Skeletal muscle cell (primary cell): ENCODE measurements around the gene HDAC1.
A peak's percentile ranks its signal among the peaks of the same experiment; 100 is the strongest.
"Not testable (repeated sequence)": the region's sequence is repeated elsewhere in the genome, so short reads cannot be mapped to it uniquely, and the experiment has no call there.

Source experiments
- DNase-seq: peaks from one replicate; pipeline ENCODE4 v3.0.0-alpha.2; 2010; ENCODE audit warnings: low read depth
- H3K4me3 ChIP-seq: 2 replicates; pipeline ENCODE4 v1.5.1; 2011; ENCODE audit warnings: low read depth, mild to moderate bottlenecking, control low read depth, low read length, moderate library complexity

Gene HDAC1

DNA sequence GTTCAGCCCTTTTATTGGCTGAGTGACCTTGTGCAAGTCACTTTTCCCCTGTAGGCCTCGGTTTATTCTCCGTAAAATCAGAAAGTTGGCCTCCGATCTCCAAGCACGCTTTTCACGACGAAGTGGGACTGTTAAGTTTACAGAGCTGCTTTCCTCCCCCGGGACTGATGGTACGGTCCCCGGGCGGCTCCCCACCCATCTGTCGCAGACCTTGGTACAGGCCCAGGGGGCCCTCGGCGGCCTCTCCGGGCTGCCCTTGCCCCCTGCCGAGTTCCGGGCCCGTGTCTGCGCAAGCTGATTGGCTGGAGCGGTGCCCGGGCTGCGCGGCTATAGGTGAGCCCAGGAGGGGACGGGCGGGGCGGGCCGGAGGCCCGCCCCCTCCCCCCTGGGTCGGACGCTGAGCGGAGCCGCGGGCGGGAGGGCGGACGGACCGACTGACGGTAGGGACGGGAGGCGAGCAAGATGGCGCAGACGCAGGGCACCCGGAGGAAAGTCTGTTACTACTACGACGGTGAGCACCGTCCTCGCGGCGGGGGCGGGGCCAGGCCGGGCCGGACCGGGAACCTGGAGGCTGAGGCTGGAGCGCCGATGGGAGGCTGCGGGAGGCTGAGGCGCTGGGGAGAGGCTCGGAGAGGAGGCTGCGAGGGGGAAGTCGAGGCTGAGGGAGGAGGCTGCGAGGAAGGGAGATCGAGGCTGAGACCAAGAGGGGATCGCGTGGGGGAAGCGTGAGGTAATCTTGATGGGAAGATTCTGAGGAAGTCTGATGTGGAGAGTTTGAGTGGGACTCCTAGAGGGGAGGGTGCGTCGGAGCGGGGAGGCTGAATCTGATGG, at the start of gene HDAC1:
TSS of gene HDAC1 (plus strand) at position 376 of the 831 bp plus-strand sequence. CDS start at position 463, 87 bp downstream.
- H3K4me3 ChIP-seq: peak within 1 kb of the TSS; percentile 81
- DNase-seq: peak; percentile 61

DNA sequence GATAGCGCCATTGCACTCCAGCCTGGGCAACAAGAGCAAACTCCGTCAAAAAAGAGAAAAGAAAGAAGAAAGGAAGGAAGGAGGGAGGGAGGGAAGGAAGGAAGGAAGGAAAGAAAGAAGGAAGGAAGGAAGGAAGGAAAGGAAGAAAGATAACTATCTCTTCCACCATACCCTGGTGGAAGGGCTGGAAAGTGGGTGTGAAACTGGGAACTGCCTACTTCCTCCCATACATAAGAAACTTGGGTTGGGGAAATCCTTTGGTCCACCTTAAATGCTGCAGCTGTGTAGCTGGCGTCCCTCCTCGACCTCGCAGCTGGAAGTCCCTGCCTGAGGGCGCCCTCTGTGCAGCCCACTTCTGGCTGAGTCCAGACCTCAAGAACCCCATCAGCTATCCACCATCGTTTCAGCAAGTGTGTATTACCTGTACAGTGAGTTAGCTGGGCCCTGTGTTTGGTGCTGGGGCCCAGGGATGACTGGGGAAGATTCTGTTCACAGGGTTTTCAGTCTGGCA, 49.5 kb upstream of the HDAC1 start:
- no peak overlapping the region for H3K4me3 ChIP-seq
- no peak for DNase-seq

DNA sequence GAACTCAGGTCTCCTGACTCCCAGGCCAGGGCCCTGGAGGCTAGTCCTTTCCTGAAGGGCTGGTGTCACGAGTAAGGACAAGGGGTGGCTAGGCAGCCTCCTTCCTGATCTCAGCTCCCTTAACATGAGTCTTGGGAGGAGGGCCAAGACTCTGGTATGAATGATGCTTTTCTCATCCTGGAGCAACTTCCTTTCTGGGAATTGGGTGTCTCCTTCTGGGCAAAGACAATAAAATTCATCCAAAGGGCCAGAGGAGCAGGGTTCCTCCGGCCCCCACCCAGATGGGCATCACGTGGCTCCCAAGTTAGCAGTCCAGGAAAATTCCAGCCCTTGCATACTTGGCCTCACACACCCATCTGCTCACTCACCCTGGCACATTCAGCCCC, 45.0 kb upstream of the HDAC1 start, which contains the start of gene FAM167B:
TSS of gene FAM167B (plus strand) at position 335 of the 386 bp plus-strand sequence. CDS start 200 bp downstream, outside the sequence.
- DNase-seq: peak; percentile 28

DNA sequence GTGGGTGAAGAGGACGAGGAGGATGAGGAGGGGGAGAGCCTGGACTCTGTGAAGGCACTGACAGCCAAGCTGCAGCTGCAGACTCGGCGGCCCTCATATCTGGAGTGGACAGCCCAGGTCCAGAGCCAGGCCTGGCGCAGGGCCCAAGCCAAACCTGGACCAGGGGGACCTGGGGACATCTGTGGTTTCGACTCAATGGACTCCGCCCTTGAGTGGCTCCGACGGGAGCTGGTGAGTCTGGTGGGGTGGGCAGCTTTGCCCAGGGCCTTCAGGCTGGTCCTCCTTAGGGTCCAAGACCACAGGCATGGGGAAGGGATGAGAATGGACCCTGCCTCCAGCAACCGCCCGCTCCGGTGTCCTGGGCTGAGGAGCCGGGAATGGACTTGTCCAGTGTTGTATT, 44.4 kb upstream of the HDAC1 start:
- no peak overlapping the region for H3K4me3 ChIP-seq
- DNase-seq: no peak

More for the DNA sequence above, 45.0 kb upstream of the HDAC1 start, which contains the start of gene FAM167B:
- no peak within 1 kb of the TSS for H3K4me3 ChIP-seq

DNA sequence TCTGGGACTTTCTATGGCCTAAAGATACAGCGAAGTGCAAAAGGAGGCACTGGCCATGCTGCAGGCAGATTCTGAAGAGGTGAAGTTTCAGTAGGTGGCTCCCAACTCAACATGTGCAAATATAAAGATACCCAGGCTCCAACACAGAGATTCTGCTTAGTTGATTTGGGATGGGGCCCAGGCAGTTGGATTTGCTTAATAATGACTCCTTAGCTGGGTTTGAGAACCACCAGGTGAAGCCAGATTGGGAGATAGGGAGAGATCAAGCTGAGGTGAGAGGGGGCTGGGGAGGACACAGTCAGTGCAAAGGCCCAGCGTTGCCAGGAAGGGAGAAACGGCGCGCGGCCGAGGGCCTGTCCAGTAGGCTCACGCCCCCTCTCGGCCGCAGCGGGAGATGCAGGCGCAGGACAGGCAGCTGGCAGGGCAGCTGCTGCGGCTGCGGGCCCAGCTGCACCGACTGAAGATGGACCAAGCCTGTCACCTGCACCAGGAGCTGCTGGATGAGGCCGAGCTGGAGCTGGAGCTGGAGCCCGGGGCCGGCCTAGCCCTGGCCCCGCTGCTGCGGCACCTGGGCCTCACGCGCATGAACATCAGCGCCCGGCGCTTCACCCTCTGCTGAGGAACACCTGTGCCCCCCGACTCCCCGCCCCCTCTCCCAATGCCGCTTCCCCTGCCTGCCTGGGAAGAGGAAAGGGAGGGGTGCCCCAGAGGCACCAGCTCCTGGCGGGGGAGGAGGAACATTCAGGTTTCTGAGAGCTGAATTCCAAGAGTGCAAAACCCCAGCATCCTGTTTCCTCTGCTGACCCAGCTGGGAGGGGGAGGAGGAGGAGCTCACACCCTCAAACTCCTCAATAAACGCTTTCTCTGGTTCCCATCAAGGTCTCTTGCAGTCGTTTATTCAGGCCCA, 43.6 kb upstream of the HDAC1 start:
- no peak for DNase-seq
- H3K4me3 ChIP-seq: no peak overlapping the region

DNA sequence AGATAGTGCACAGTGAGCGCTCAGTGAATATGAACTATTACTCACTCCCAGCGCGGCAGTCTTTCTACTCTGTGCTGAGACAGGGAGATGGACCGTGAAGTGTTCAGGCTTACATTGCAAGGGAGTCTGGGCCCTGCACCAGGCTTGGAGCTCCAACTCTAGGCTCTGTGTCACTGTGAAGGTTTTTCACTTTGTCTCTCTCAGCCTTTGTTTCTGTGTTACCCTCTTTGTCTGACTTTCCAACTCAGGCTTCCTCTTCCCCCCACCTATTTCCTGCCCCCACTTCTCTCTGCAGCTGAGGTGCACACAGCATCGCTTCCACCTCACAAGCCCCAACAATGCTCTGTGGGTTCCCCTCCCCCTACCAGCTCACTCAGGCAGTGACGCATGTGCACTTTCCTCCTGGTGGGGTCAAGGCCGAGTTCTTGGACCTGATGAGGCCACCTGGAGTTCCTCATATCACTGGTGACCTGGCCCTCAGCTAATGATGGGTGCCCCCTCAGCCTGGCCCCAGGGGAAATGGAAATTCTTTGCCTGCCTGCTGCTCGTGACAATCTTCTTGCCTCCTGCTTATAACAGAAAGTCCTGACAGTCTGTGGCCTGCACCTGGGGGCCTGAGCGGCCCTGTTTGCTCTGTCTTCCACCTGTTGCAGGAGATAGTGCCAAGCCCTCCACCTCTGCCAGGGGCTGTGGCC, 41.9 kb upstream of the HDAC1 start:
- no peak overlapping the region for H3K4me3 ChIP-seq
- no peak for DNase-seq

DNA sequence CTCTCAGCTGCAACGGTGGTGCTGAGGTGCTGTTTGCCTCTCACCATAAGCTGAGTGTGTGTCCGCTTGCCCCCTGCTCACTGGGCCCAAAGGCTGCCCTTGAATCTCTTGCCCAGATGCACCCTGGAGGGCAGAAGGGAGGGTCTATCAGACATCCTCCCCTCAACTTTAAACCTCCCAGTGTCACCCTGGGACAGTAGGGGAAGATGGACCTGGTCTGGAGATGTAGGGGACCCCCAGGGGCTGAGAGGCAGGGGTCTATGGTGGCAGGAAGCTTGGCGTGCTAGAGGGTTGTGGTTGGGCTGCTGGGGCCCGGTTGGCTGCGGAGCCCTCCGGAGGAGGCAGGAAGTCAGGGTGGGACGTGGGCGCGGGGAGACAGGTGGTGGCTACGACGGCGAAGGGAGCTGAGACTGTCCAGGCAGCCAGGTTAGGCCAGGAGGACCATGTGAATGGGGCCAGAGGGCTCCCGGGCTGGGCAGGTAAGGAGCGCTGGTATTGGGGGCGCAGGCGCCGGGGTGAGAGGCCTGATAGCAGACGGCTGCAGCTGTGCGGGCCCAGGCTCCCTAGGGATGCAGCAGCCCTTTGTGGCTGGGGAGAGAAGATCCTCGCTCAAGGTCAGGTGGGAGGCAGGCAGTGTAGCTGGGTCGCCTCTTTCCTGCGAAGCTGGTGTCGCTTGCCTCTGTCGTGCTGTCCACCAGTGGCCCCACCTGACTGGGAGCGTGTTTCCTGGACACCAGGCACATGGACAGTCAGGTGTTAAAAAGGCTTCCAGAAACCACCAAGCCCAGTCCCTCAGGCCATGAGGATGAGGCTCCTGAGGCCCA, 40.8 kb upstream of the HDAC1 start, which contains the start of gene LCK:
TSS of gene LCK (plus strand) at position 373 of the 824 bp plus-strand sequence. CDS start 23,065 bp downstream, outside the sequence.
- DNase-seq: no peak
- H3K4me3 ChIP-seq: no peak within 1 kb of the TSS

DNA sequence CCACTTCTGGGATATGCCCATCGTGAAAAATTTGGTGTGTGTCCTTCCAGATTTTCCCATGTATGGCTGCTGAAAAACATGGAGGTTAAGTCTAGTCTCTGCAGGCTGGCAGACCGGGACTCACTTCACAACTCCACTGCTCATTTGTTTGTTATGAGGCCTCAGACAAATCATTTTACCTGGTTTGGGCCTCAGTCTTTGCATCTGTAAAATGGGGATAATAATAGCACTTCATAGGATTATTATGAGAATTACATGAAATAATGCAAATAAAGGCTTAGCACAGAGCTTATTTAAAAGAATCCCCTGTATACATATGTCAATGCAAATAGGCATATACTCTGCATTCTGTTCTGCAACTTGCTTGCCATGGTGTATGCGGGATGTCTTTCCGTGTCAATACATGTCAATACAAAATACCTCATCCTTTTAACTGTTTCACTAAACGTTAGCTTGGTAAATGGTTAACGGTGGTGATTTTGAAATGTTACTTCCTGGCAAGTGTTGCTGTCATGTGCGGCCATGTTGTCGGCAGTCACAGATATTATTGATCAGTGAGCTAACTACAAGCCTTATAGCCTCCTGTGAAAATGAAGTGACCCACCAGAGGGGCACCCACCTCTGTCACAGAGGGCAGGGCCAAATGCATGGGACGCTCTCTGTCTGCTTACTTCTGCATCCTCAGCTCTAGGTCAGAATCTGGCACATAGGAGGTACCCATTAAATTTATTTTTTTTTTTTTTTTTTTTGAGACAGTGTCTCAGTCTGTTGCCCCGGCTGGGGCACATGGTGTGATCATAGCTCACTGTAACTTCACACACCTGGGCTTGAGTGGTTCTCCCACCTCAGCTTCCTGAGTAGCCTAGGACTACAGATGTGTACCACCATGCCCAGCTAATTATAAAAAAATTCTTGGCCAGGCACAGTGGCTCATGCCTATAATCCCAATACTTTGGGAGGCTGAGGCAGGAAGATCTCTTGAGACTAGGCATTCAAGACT, 36.5 kb upstream of the HDAC1 start:
- H3K4me3 ChIP-seq: no peak overlapping the region
- DNase-seq: no peak

DNA sequence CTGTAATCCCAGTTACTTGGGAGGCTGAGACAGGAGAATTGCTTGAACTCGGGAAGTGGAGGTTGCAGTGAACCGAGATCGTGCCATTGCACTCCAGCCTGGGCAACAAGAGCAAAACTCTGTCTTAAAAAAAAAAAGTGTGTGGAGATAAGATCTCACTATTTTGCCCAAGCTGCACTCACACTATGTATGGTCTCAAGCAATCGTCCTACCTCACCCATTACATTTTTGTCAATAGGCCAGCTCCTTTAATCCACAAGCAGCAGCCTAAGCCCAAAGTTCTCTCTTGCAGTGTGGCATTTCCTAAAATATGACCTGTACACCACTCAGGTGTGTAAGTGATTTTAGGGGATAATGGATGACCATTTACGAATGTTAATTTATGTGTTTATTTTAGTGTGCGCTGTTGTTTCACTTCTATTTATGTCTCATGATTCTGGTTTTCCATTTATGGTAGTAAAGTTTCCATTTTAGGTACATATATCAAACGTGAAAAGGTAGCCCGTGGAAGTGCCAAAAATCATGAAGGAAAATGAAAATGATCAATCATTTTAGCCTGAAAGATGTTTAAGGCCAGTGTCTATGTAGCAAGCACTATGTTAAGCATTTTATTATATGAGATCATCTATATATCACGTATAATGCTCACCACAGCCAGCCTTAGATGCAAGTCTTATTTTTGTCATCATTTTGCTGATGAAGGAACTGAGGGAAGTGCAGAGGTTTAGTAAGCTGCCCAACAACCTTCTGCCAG, 35.2 kb upstream of the HDAC1 start:
- DNase-seq: no peak
- H3K4me3 ChIP-seq: no peak overlapping the region

DNA sequence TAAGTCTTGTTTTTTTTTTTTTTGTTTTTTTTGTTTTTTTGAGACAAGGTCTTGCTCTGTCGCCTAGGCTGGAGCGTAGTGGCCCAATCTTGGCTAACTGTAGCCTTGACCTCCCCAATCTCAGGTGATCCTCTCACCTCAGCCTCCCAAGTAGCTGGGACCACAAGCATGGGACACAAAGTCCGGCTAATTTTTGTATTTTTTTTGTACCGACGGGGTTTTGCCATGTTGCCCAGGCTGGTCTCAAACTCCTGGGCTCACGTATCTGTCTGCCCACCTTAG, 34.7 kb upstream of the HDAC1 start:
- no peak overlapping the region for H3K4me3 ChIP-seq
- no peak for DNase-seq

DNA sequence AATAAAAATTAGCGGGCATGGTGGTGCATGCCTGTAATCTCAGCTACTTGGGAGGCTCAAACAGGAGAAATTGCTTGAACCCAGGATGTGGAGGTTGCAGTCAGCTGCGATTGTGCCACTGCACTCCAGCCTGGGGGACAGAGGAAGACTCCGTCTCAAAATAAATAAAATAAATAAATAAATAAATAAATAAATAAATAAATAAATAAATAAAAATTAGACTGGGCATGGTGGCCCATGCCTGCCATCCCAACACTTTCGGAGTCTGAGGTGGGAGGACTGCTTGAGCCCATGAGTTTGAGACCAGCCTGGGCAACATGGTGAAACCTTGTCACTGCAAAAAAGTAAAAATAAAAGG, 28.7 kb upstream of the HDAC1 start:
- not testable (repeated sequence) for DNase-seq, H3K4me3 ChIP-seq

DNA sequence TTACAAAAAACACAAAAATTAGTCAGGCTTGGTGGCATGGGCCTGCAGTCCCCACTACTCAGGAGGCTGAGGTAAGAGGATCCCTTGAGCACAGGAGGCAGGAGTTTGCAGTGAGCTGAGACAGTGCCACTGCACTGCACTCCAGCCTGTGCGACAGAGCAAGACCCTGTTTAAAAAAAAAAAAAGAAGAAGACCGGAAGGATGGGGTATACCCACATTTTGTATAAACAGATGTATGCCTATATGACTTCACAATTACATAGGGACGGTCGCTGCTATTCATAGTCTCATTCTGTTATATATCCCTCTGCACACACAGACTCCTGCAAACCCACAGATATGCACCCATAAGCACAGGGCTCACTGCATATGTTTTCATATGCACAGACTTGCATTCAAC, 28.1 kb upstream of the HDAC1 start:
- H3K4me3 ChIP-seq: no peak overlapping the region
- DNase-seq: no peak

DNA sequence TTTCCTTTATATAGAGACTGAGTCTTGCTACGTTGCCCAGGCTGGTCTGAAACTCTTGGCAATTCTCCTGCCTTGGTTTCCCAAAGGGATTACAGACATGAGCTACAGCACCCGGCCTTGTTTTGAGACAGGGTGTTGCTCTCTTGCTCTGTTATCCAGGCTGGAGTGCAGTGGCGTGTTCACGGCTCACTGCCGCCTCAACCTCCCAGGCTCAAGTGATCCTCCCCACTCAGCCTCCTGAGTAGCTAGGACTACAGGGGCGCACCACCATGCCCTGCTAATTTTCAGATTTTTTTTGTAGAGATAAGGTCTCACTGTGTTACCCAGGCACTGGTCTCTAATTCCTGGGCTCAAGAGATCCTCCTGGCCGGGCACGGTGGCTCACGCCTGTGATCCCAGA, 26.0 kb upstream of the HDAC1 start:
- DNase-seq: no peak
- no peak overlapping the region for H3K4me3 ChIP-seq

DNA sequence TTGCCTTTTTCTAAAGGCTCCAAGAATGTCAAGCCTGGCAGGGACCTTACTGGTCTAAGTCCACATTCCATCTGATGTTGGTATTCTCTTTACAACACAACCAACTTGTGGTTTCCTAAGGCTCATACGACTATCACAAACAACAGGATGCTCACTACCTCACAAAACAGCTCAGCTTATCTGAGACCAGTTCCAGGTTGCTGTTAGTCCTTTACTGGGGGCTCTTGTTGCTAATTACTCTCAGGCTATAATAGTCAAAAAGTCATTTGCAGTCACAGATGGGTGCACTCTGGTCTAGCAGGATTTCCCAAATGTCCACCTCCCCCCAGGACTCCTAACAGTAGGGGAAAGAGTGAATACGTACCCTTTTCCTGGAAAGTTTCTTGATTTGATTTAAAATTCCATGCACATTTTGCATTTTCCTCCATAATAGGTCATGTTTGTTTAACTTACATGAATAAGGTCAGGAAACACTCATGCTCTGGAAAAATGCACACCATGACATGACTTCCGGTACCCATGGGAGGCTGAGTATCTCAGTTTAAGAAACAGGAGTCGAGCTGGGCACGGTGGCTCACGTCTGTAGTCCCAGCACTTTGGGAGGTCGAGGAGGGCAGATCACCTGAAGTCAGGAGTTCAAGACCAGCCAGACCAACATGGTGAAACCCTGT, 24.8 kb upstream of the HDAC1 start:
- DNase-seq: no peak
- no peak overlapping the region for H3K4me3 ChIP-seq

DNA sequence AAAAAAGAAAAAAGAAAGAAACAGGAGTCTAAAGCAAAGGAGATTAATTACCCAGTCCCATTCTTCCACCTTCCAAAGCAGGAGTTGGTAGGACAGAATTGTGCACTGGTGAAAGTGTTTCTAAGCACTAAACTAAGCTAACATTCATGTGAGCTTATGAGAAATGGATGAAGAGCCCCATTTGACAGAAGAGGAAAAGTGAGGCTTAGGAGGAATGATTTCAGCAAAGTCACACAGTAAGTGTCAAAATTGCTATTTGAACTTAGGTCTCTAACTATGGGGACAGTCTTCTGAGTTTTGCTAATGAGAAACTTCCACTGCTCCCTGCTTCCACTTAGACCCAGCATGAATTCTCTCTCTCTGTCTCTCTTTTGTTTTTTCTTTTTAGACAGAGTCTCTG, 22.1 kb upstream of the HDAC1 start:
- no peak for DNase-seq
- H3K4me3 ChIP-seq: no peak overlapping the region

DNA sequence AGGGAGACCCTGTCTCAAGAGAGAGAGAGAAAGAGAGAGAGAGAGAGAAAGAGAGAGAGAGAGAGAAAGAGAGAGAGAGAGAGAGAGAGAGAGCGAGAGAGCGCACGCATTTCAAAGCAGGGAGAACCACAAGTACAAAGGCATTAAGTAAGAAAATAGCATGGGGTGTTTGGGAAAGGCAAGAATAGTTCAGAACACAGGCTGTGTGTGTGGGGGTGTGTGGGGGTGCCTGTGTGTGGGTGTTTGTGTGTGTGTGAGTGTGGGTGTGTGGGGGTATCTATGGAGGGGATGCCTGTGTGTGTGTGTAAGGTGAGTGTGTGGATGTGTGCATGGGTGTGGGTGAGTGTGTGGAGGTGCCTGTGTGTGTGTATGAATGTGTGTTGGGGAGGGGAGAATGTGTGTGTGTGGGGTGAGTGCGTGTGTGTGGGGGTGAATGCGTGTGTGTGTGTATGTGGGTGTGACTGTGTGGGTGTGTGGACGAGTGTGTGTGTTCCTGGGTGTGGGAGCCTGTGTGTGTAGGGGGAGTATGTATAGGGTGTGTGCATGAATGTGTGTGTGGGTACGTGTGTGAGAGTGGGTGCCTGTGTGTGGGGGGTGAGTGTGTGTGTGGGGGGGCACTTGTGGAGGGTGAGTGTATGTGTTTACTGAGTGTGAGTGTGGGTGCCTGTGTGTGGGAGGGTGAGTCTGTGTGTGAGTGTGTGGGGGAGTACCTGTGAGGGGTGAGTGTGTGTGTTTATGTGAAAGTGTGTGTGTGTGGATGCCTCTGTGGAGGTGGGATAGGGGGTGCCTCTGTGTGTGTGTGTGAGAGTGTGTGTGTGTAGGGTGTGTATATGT, 19.1 kb upstream of the HDAC1 start:
- no peak overlapping the region for H3K4me3 ChIP-seq
- DNase-seq: no peak
